Neural cell (in vitro differentiated cells): Measurements from ENCODE around the gene BANF1. TPM values are rescaled to one million over a fixed set of nuclear protein-coding genes. Genes with fewer than 3 reads are reported as not detected.

Source experiments
- H2AFZ ChIP-seq: fragments of 200-600, 300-800 bp; sonication (generic), shearing (Covaris generic); 2 replicates; pipeline ENCODE4 v1.6.0; 2014; ENCODE audit warnings: low read depth, mild to moderate bottlenecking, antibody characterized with exemption, low read length, moderate library complexity
- H3F3A ChIP-seq: fragments of 200-600 bp; shearing (Covaris generic); 2 replicates; pipeline ENCODE4 v1.6.1; 2016; ENCODE audit warnings: mild to moderate bottlenecking, moderate library complexity, mixed read lengths, antibody characterized with exemption, low read length; ENCODE audit not compliant: insufficient read depth, poor library complexity, severe bottlenecking
- H3K27ac ChIP-seq: fragments of 200-600, 300-800 bp; sonication (generic), shearing (Covaris generic); 2 replicates; pipeline ENCODE4 v1.5.1; 2014; ENCODE audit warnings: mild to moderate bottlenecking, low read length, moderate library complexity
- H3K27me3 ChIP-seq: fragments of 300-800, 200-600 bp; sonication (generic), shearing (Covaris generic); 2 replicates; pipeline ENCODE4 v1.6.0; 2014; ENCODE audit warnings: mild to moderate bottlenecking, low read depth, low read length, moderate library complexity; ENCODE audit not compliant: insufficient read depth
- H3K36me3 ChIP-seq: fragments of 300-800, 200-600 bp; sonication (generic), shearing (Covaris generic); 2 replicates; pipeline ENCODE4 v1.5.1; 2014; ENCODE audit warnings: mild to moderate bottlenecking, antibody characterized with exemption, low read length, moderate library complexity; ENCODE audit not compliant: insufficient read depth
- H3K4me2 ChIP-seq: fragments of 300-800, 200-600 bp; sonication (generic), shearing (Covaris generic); 2 replicates; pipeline ENCODE4 v1.6.0; 2014; ENCODE audit warnings: mild to moderate bottlenecking, low read length
- H3K4me3 ChIP-seq: fragments of 300-800, 200-600 bp; sonication (generic), shearing (Covaris generic); 2 replicates; pipeline ENCODE4 v1.5.1; 2014; ENCODE audit warnings: mild to moderate bottlenecking, low read length, moderate library complexity
- H3K79me2 ChIP-seq: fragments of 200-600 bp; shearing (Covaris generic); replicated peaks from 2 replicates; pipeline ENCODE4 v1.6.0; 2014; ENCODE audit warnings: mild to moderate bottlenecking, low read length, moderate library complexity; ENCODE audit not compliant: insufficient read depth
- H3K9ac ChIP-seq: fragments of 300-800, 200-600 bp; sonication (generic), shearing (Covaris generic); 2 replicates; pipeline ENCODE4 v1.6.1; 2016; ENCODE audit warnings: mild to moderate bottlenecking, low read length, mixed read lengths
- H3K9me2 ChIP-seq: fragments of 200-600 bp; shearing (Covaris generic); 2 replicates; pipeline ENCODE4 v1.6.1; 2016; ENCODE audit warnings: mild to moderate bottlenecking, low read length, mixed read lengths; ENCODE audit not compliant: insufficient read depth
- H3K9me3 ChIP-seq: fragments of 200-600, 300-800 bp; sonication (generic), shearing (Covaris generic); 2 replicates; pipeline ENCODE4 v1.6.1; 2016; ENCODE audit warnings: mild to moderate bottlenecking, mixed run types, low read length, moderate library complexity, mixed read lengths
- H4K20me1 ChIP-seq: fragments of 200-600 bp; shearing (Covaris generic); 2 replicates; pipeline ENCODE4 v1.6.1; 2016; ENCODE audit warnings: mild to moderate bottlenecking, mixed run types; ENCODE audit not compliant: insufficient read depth
- EP300 ChIP-seq: fragments of 450-650 bp; conservative IDR thresholded peaks from 2 replicates; pipeline ENCODE4 v1.6.1; 2014; ENCODE audit warnings: antibody characterized with exemption, mild to moderate bottlenecking, moderate library complexity; ENCODE audit not compliant: poor library complexity, severe bottlenecking
- EZH2 ChIP-seq: fragments of 200-600, 300-800 bp; shearing (Covaris generic), sonication (generic); IDR thresholded peaks from 2 replicates; pipeline ENCODE4 v1.6.1; 2014; ENCODE audit warnings: antibody characterized with exemption, low read length, borderline replicate concordance, mild to moderate bottlenecking; ENCODE audit not compliant: insufficient read depth, poor library complexity, severe bottlenecking
- MXI1 ChIP-seq: fragments of 450-650 bp; conservative IDR thresholded peaks from 2 replicates; pipeline ENCODE4 v1.6.1; 2014; ENCODE audit warnings: antibody characterized with exemption, mild to moderate bottlenecking; ENCODE audit not compliant: poor library complexity, severe bottlenecking
- POLR2AphosphoS5 ChIP-seq: IDR thresholded peaks from 2 replicates; pipeline ENCODE4 v1.6.1; 2012
- RAD21 ChIP-seq: fragments of 450-650 bp; conservative IDR thresholded peaks from 2 replicates; pipeline ENCODE4 v1.6.1; 2014; ENCODE audit warnings: antibody characterized with exemption, mild to moderate bottlenecking, moderate library complexity
- SMC3 ChIP-seq: fragments of 450-650 bp; conservative IDR thresholded peaks from 2 replicates; pipeline ENCODE4 v1.6.1; 2014; ENCODE audit warnings: antibody characterized with exemption, mild to moderate bottlenecking, moderate library complexity; ENCODE audit not compliant: poor library complexity
- TAF1 ChIP-seq: IDR thresholded peaks from 2 replicates; pipeline ENCODE4 v1.6.1; 2012; ENCODE audit warnings: low read depth
- polyA plus RNA-seq: library from polyadenylated mRNA; depleted of rRNA; stranded (reverse); fragments of >200 nt; gene quantifications from 2 replicates; pipeline ENCODE4 v1.2.3, GENCODE V29; 2014
- TF ChIP-seq, protein P1 (sequence below): fragments of 450-650 bp; IDR thresholded peaks from 2 replicates; pipeline ENCODE4 v1.5.1; 2014; ENCODE audit warnings: antibody characterized with exemption, mild to moderate bottlenecking, moderate library complexity; ENCODE audit not compliant: poor library complexity, severe bottlenecking
- TF ChIP-seq, protein P2 (sequence below): IDR thresholded peaks from 2 replicates; pipeline ENCODE4 v1.6.1; 2012; ENCODE audit warnings: borderline replicate concordance

BANF1 gene
- polyA plus RNA-seq, 1 donor from 2014 or later = 60.0 TPM

DNA sequence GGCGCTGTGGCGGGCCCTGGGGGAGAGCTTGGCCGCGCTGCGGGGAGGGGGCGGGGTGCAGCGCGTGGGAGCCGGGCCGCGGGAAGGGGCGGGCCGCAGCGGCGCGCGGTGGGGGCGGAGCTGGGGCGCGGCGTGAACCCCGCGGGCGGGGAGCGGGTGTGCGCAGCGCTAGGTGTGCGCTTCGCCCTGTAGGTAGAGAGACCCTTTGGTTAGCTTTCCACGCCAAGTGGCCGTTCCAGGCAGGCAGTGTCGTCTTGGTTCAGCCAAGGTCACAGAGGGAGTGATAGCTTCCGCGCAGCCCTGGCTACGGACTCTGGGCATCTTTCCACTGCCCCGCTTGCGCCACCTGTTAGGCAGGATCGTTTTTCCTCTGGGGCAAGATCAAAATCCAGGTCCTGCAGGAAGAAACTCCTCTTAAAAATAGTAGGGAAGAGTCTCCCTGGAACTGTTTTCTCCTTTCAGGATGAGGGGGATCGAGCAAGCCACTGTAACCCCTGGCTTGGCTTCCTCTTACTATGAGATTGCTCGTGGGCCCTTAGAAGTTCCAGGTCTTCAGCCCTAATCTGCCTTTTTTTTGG is 434 bp downstream of the BANF1 start:
- H3K27ac ChIP-seq = peak overlapping the region; percentile 86
- no peaks in the 10 kb centered on the region for H3F3A ChIP-seq
- peak overlapping the region; percentile 87 for H3K4me3 ChIP-seq
- peak overlapping the region; percentile 74 for H2AFZ ChIP-seq
- peaks cover 24% of the 10 kb centered on the region for H3K79me2 ChIP-seq
- peak overlapping the region; percentile 79 for H3K9ac ChIP-seq
- H3K4me2 ChIP-seq = peak overlapping the region; percentile 65
- no peaks in the 10 kb centered on the region for H3K9me2 ChIP-seq
- no peaks in the 10 kb centered on the region for H4K20me1 ChIP-seq
- no peaks in the 10 kb centered on the region for H3K9me3 ChIP-seq
- TF ChIP-seq, protein P1, sequence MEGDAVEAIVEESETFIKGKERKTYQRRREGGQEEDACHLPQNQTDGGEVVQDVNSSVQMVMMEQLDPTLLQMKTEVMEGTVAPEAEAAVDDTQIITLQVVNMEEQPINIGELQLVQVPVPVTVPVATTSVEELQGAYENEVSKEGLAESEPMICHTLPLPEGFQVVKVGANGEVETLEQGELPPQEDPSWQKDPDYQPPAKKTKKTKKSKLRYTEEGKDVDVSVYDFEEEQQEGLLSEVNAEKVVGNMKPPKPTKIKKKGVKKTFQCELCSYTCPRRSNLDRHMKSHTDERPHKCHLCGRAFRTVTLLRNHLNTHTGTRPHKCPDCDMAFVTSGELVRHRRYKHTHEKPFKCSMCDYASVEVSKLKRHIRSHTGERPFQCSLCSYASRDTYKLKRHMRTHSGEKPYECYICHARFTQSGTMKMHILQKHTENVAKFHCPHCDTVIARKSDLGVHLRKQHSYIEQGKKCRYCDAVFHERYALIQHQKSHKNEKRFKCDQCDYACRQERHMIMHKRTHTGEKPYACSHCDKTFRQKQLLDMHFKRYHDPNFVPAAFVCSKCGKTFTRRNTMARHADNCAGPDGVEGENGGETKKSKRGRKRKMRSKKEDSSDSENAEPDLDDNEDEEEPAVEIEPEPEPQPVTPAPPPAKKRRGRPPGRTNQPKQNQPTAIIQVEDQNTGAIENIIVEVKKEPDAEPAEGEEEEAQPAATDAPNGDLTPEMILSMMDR = peak; percentile 16
- TF ChIP-seq MXI1 = no peak
- no peaks in the 10 kb centered on the region for H3K27me3 ChIP-seq
- H3K36me3 ChIP-seq = no peaks in the 10 kb centered on the region

DNA sequence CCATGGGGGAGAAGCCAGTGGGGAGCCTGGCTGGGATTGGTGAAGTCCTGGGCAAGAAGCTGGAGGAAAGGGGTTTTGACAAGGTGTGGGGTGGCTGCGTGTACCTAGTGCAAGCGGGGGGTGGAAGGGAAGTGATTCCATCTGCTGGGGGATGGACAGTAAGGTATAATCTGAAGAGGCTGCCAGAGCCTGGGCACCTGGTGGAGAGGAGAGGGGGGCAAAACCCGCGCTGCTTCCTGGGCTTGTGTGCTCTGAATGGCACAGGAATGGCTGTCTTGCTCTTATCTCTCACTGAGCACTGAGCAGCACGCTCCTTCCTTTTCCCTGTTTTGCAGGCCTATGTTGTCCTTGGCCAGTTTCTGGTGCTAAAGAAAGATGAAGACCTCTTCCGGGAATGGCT is 988 bp downstream of the BANF1 start:
- Histone ChIP-seq H4K20me1 (no peaks in the 10 kb centered on the region), H2AFZ (no peak overlapping the region), H3K79me2 (peaks cover 24% of the 10 kb centered on the region), H3K9me2 (no peaks in the 10 kb centered on the region), H3K4me3 (peak overlapping the region; percentile 87), H3K27ac (no peak overlapping the region), H3K36me3 (no peaks in the 10 kb centered on the region), H3F3A (no peaks in the 10 kb centered on the region), H3K9me3 (no peaks in the 10 kb centered on the region), H3K4me2 (peak overlapping the region; percentile 65), H3K9ac (peak overlapping the region; percentile 79), H3K27me3 (no peaks in the 10 kb centered on the region)
- TF ChIP-seq RAD21 = no peak
- TF ChIP-seq MXI1 = no peak
- no peak for TF ChIP-seq EP300
- no peak for TF ChIP-seq EZH2
- TF ChIP-seq TAF1 = no peak
- no peak for TF ChIP-seq SMC3
- TF ChIP-seq POLR2AphosphoS5 = no peak
- TF ChIP-seq, protein P2, sequence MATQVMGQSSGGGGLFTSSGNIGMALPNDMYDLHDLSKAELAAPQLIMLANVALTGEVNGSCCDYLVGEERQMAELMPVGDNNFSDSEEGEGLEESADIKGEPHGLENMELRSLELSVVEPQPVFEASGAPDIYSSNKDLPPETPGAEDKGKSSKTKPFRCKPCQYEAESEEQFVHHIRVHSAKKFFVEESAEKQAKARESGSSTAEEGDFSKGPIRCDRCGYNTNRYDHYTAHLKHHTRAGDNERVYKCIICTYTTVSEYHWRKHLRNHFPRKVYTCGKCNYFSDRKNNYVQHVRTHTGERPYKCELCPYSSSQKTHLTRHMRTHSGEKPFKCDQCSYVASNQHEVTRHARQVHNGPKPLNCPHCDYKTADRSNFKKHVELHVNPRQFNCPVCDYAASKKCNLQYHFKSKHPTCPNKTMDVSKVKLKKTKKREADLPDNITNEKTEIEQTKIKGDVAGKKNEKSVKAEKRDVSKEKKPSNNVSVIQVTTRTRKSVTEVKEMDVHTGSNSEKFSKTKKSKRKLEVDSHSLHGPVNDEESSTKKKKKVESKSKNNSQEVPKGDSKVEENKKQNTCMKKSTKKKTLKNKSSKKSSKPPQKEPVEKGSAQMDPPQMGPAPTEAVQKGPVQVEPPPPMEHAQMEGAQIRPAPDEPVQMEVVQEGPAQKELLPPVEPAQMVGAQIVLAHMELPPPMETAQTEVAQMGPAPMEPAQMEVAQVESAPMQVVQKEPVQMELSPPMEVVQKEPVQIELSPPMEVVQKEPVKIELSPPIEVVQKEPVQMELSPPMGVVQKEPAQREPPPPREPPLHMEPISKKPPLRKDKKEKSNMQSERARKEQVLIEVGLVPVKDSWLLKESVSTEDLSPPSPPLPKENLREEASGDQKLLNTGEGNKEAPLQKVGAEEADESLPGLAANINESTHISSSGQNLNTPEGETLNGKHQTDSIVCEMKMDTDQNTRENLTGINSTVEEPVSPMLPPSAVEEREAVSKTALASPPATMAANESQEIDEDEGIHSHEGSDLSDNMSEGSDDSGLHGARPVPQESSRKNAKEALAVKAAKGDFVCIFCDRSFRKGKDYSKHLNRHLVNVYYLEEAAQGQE = no peak
- TF ChIP-seq, protein P1 = no peak
